SHP77 (cell line): ENCODE measurements around the gene RUVBL2.

Experiments used
- DNase-seq, 2 experiments: peaks; one replicate each; lab custom pipeline; 2025; lab: John Stamatoyannopoulos, UW

RUVBL2 gene

DNA sequence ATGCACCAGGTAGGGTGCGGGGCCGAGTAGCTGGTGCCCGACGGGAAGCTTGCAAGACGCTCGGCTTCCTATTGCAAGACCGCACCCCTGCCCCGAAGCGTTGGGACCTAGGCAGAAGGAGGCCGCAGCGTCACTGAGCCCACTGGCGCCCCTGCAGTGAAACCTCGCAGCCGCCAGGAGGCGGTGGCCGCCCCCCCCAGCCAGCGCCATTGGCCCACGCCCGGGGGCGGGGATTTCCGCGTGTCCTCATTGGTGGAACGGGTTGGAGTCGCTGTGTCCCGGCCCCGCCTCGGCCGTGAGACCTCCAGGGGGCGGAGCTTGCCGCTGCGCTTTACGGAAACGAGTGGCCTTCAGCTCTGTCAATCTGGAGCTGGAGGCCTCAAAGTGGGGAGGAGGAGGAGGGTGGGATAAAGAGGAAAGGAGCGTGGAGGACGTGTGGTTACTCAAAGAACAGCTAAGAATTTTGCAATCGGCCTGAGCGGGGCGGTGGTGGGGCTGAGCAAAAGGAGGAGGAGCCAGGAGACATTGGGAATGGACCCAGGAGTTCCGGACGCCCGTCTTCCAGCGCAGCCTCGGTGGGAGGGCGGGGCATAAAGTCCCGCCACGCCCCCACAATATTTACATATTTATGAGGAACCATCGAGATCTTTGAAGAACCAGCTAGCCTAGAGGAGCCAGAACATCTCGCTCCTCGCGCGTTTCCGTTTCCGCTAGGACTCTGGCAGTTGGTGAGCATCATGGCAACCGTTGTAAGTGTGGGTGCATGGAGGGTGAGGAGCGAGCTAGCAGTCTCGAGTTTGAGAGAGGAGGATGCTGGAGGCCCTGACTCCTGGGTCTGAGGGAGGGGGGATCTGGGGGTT, at the start of gene RUVBL2, which contains the start of gene GYS1:
Gene RUVBL2, plus strand, starts transcription at position 713 of the 860 bp plus-strand sequence. Its CDS starts 25 bp downstream, at position 738.
Gene GYS1, minus strand, starts transcription at position 135 of the 860 bp plus-strand sequence. CDS start 197 bp downstream, outside the sequence.
- DNase-seq, result peak; percentile 98 to 99

- no peak for DNase-seq
These were observed 48.3 kb upstream of the RUVBL2 start for GRCh38 chr19:48945415-48945814.

GRCh38 chr19:48945817-48946216, 47.9 kb upstream of the RUVBL2 start:
- DNase-seq, result no peak

GRCh38 chr19:48946463-48947257, 47.0 kb upstream of the RUVBL2 start:
- no peak for DNase-seq

GRCh38 chr19:48947258-48947542, 46.5 kb upstream of the RUVBL2 start:
- no peak for DNase-seq

- DNase-seq, result no peak
These were observed 43.5 kb upstream of the RUVBL2 start for GRCh38 chr19:48950159-48950558.

- no peak for DNase-seq
These were observed 42.7 kb upstream of the RUVBL2 start for GRCh38 chr19:48950830-48951519.

DNA sequence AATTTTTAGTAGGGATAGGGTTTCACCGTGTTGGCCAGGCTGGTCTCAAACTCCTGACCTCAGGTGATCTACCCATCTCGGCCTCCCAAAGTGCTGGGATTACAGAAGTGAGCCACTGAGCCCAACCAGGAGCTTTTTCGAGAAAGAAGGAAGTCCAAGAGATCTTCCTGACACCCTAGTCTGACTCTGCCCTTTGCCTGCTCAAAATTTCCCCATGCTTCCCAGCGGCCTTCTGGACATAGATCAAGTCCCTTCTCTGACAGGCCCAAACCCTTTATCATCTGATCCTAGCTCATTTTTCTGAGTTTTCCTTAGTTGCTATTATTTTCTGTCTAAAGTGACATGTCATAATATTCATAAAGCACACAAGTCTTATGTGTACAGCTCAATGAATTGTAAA, 40.5 kb upstream of the RUVBL2 start:
- no peak for DNase-seq

DNA sequence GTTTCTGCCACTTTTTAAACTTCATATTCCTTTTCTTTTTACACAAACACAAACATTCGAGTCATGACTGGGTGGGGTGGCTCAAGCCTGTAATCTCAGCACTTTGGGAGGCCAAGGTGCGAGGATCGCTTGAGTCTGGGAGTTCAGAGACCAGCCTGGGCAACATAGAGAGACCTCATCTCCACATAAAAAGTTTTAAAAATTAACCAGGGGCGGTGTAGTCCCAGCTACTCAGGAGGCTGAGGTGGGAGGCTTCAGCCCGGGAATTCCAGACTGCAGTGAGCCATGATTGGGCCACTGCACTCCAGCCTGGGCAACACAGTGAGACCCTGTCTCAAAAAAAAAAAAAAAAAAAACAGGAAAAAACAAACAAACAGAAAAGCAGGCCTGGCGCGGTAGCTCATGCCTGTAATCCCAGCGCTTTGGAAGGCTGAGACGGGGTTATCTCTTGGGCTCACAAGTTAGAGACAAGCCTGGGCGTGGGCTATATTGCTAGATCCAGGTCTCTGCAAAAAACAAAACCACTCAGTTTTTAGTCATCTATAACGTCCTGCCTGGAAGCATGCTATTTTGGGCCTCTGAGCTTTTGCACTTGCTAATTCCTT, 39.6 kb upstream of the RUVBL2 start:
- DNase-seq, result no peak

DNA sequence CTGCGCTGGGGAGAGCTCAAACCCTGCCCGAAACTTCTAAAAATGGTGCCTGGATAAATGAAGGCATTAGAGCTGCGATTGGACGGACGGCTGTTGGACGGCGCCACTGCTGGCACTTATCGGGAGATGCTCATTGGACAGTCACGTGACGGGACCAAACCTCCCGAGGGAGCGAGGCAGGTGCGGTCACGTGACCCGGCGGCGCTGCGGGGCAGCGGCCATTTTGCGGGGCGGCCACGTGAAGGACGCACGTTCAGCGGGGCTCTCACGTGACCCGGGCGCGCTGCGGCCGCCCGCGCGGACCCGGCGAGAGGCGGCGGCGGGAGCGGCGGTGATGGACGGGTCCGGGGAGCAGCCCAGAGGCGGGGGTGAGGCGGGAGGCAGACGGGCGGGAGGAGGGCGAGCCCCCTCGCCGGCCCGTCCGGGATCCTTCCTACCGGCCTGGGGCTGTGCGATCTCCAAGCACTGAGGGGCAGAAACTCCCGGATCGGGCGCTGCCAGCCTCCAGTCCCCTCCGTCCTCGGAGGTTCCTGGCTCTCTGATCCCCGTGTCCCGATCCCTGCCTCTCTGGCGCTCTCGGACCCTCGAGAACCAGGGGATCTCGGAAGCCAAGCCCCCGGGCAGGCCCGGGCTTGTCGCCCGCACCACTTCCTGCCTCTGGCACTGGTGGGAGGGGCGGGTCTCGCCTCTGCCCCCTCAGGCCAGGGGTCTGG, 38.9 kb upstream of the RUVBL2 start, which contains the start of gene BAX:
Gene BAX, plus strand, starts transcription at position 281 of the 713 bp plus-strand sequence. Its CDS starts 54 bp downstream, at position 335.
- peak; percentile 95 to 98 for DNase-seq

DNA sequence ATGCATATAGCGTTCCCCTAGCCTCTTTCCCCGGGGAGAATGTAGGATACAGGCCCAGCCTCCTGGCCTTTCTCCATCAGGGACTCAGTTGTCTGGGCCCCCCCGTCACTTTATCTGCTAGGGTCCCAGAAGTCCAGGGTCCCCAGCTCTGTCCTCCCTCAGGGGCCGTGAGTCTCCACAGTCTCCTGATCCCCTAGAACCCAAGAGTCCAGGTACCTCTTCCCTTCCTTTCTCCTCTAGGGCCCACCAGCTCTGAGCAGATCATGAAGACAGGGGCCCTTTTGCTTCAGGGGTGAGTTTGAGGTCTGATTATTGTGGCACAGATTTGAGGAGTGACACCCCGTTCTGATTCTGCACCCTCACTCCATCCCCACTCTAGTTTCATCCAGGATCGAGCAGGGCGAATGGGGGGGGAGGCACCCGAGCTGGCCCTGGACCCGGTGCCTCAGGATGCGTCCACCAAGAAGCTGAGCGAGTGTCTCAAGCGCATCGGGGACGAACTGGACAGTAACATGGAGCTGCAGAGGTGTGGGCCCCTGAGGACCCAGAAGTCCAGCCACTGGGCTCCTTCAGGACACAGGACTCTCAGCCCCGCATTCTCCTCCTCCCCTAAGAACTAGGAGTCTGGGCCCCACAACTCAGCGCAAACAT, 38.3 kb upstream of the RUVBL2 start:
- DNase-seq, result no peak

DNA sequence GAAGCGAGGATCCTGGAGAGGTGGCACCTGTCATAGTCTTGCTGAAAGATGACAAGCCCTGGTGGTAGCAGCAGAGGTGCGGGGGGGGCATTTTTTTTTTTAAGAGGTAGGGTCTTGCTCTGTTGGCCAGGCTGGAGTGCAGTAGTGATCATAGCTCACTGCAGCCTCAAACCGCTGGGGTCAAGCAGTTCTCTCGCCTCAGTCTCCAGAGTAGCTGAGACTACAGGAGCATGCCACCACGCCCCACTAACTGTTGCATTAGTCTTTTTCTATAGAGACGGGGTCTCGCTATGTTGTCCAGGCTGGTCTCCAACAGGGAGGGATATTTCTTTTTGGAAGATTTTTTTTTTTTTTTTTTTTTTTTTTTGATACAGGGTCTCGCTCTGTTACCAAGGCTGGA, 35.7 kb upstream of the RUVBL2 start:
- DNase-seq, result no peak

DNA sequence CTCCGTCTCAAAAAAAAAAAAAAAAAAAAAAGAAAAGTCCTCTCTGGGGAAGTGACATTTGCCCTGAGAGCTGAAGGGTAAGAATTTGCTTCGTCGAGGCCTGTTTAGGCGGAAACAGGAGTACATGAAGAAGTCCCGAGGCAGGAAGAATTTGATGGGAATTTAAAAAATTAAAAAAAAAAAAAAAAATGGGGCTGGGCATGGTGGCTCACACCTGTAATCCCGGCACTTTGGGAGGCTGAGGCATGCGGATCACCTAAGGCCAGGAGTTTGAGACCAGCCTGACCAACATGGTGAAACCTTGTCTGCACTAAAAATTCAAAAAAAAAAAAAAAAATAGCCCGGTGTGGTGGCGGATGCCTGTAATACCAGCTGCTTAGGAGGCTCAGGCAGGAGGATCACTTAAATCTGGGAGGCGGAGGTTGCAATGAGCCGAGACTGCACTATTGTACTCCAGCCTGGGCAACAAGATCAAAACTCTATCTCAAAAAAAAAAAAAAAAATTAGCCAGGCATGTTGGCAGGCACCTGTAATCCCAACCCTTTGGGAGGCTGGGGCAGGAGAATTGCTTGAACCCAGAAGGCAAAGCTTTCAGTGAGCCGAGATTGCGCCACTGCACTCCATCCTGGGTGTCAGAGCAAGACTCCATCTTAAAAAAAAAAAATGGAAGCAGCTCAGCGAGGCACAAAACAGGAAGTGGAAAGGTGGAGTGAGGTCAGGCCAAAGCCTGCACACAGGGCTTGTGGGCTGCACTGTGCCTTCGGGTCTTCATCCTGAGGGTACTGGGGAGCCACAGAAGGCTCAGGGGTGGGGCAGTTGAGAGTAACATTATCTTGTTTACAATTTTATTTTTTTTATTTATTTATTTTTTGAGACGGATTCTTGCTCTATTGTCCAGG, 34.1 kb upstream of the RUVBL2 start:
- no peak for DNase-seq

DNA sequence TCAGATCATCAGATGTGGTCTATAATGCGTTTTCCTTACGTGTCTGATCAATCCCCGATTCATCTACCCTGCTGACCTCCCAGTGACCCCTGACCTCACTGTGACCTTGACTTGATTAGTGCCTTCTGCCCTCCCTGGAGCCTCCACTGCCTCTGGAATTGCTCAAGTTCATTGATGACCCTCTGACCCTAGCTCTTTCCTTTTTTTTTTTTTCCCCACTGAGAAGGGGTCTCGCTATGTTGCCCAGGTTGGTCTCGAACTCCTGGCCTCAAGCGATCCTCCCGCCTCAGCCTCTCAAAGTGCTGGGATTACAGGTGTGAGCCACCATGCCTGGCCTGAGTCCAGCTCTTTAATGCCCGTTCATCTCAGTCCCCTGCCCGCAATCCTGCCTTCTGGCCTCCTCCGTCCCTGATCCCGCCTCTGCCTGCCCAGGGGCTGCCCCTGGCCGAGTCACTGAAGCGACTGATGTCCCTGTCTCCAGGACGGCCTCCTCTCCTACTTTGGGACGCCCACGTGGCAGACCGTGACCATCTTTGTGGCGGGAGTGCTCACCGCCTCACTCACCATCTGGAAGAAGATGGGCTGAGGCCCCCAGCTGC, 32.5 kb upstream of the RUVBL2 start:
- DNase-seq, result peak; percentile 33 to 61

GRCh38 chr19:48961673-48962028, 32.0 kb upstream of the RUVBL2 start:
- DNase-seq, result no peak

DNA sequence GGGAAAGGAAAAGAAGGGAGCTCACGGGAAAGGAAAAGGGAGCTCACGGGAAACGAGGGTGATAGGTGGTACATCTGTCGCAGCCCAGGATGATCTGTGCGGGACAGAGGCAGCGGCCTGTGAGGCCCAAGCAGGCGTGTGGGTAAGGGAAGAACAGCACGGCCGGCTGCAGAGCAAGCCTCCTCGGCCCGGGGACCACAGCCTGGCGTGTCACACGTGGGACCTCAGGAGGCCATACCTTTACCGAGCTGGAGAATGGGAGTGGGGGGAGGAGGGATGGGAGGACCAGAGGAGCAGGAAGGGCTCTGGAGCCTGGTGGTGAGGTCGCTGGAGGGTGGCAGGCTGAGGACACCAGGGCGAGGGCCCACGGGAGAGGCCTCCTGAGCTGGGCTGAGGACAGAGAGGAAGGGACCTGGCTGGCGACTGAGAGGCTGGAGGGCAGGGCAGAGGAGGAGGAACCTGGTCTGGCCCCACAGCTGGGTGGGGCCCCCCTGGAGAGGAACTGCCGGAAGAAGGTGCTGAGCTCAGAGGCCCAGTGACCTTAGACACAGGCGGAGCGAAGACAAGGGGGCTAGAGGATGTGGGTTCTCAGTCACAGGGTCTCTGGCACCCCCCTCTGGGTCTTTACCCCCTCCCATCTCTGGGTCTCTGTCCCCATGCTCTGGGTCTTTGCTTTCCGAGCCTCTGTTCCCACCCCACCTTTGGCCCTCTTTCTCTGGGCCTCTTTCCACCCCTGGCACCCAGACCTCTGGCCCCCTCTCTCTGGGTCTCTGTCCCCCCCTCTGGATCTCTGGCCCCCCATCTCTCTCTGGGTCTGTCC, 31.4 kb upstream of the RUVBL2 start:
- DNase-seq, result peak; percentile 43 to 67

GRCh38 chr19:48962849-48963165, 30.9 kb upstream of the RUVBL2 start:
- no peak for DNase-seq

DNA sequence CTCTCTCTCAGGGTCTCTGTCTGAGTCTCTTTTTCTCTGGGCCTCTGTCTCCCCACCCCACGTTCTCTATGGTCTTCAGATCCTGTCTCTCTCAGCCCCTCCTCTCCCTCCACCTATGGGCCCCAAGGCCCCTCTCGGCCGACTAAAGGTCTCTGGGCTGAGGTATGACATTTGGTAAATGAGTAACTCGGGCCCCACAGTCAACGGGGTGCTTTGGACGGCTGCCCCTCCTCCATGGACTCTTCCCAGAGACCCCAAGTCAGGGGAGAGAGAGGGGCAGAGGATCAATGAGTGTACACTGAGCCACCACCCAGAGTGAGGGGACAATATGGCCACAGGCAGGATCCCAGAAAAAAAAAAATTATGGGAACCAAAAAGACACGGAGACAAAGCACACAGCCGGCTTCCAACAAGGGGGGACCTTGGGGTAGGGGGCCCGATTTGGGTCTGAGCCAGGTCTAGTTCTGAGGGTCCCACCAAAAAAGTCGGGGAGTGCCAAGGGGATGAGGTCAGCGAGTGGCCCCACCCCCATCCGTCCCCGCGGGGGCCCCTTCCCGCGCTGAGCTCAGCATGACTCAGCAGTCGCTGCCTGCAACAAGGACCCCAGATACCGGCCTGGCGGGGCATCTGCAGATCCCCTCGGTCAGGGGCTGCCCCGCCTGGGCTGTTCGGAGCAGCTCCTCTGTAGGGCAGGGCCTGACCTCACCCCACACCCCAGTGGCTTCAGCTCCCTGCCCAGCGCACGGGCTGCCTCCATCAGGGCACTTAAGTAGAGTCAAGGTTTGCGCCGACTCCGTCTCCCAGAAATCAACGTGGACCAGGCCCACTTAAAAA, 30.1 kb upstream of the RUVBL2 start:
- peak; percentile 54 to 64 for DNase-seq
